WTC11 (cell line): Measurements from ENCODE around the gene LEMD3. TPM values are rescaled to one million over a fixed set of nuclear protein-coding genes. Genes with fewer than 3 reads are reported as not detected.

Experiments used
- ATAC-seq: fragments of 200-7000 bp; cut with Tn5 transposase; 2 replicates; pipeline ENCODE4 v1.10.0; 2021; ENCODE audit warnings: mild to moderate bottlenecking, moderate library complexity
- CTCF ChIA-PET: fragments of 300-600 bp; sonication (Branson Sonifier 250); formaldehyde crosslinking; loops from one replicate; lab custom pipeline; 2021; ENCODE audit warnings: antibody characterized with exemption; lab: Charles Lee
- POLR2A ChIA-PET: fragments of 350-600 bp; sonication (Branson Sonifier 250); formaldehyde crosslinking; loops from one replicate; lab custom pipeline; 2021; ENCODE audit warnings: antibody characterized with exemption; lab: Charles Lee
- DNase-seq: peaks from one replicate; pipeline ENCODE4 v3.0.0; 2021; ENCODE audit warnings: low spot score
- H3K27ac Mint-ChIP-seq: 2 replicates; pipeline ENCODE4 v1.8.0; 2021; ENCODE audit warnings: mixed read lengths
- H3K27me3 Mint-ChIP-seq: 2 replicates; pipeline ENCODE4 v1.8.0; 2021; ENCODE audit warnings: low read depth, mild to moderate bottlenecking, moderate library complexity, mixed read lengths
- H3K36me3 Mint-ChIP-seq: 2 replicates; pipeline ENCODE4 v1.8.0; 2021; ENCODE audit warnings: mixed read lengths
- H3K4me1 Mint-ChIP-seq: 2 replicates; pipeline ENCODE4 v1.8.0; 2022; ENCODE audit warnings: mixed read lengths
- H3K4me3 Mint-ChIP-seq: 2 replicates; pipeline ENCODE4 v1.8.0; 2021; ENCODE audit warnings: mild to moderate bottlenecking, moderate library complexity, mixed read lengths
- H3K9me3 Mint-ChIP-seq: 2 replicates; pipeline ENCODE4 v1.8.0; 2021; ENCODE audit warnings: mixed read lengths
- ATF1 ChIP-seq: sonication (generic); formaldehyde crosslinking; IDR thresholded peaks from 2 replicates; pipeline ENCODE4 v1.8.1; 2023; ENCODE audit warnings: mild to moderate bottlenecking, moderate library complexity, missing genetic modification reagents
- KAT7 ChIP-seq: sonication (generic); formaldehyde crosslinking; IDR thresholded peaks from 2 replicates; pipeline ENCODE4 v1.8.1; 2023; ENCODE audit warnings: missing genetic modification reagents, mild to moderate bottlenecking, borderline replicate concordance
- NFATC4 ChIP-seq: fragments of 250-450 bp; sonication (Bioruptor Pico); IDR thresholded peaks from 2 replicates; pipeline ENCODE4 v1.9.0; 2021; ENCODE audit warnings: mild to moderate bottlenecking
- NR2C2 ChIP-seq: sonication (generic); formaldehyde crosslinking; IDR thresholded peaks from 2 replicates; pipeline ENCODE4 v1.8.0; 2022; ENCODE audit warnings: mild to moderate bottlenecking, missing genetic modification reagents
- OVOL2 ChIP-seq: fragments of 250-450 bp; sonication (Bioruptor Pico); IDR thresholded peaks from 2 replicates; pipeline ENCODE4 v1.9.0; 2021; ENCODE audit warnings: mild to moderate bottlenecking, borderline replicate concordance
- RORB ChIP-seq: fragments of 250-450 bp; sonication (Bioruptor Pico); IDR thresholded peaks from 2 replicates; pipeline ENCODE4 v1.9.0; 2021; ENCODE audit warnings: mild to moderate bottlenecking
- SMAD3 ChIP-seq: sonication (generic); formaldehyde crosslinking; IDR thresholded peaks from 2 replicates; pipeline ENCODE4 v1.8.0; 2022; ENCODE audit warnings: missing genetic modification reagents, mild to moderate bottlenecking, borderline replicate concordance
- SOX15 ChIP-seq: fragments of 250-450 bp; sonication (Bioruptor Pico); IDR thresholded peaks from 2 replicates; pipeline ENCODE4 v1.9.0; 2021; ENCODE audit warnings: mild to moderate bottlenecking
- TEAD4 ChIP-seq: sonication (generic); formaldehyde crosslinking; IDR thresholded peaks from 2 replicates; pipeline ENCODE4 v1.8.0; 2022; ENCODE audit warnings: mild to moderate bottlenecking, missing genetic modification reagents
- ZNF219 ChIP-seq: sonication (generic); formaldehyde crosslinking; IDR thresholded peaks from 2 replicates; pipeline ENCODE4 v1.8.0; 2023; ENCODE audit warnings: missing genetic modification reagents, mild to moderate bottlenecking, borderline replicate concordance
- ZNF232 ChIP-seq: sonication (generic); formaldehyde crosslinking; IDR thresholded peaks from 2 replicates; pipeline ENCODE4 v1.8.0; 2022; ENCODE audit warnings: mild to moderate bottlenecking, missing genetic modification reagents
- total RNA-seq: library from RNA; stranded (reverse); gene quantifications from 3 replicates; pipeline ENCODE4 v1.2.3, GENCODE V29; 2021
- TF ChIP-seq, protein P1 (sequence below): sonication (generic); formaldehyde crosslinking; IDR thresholded peaks from 2 replicates; pipeline ENCODE4 v1.8.1; 2023; ENCODE audit warnings: mild to moderate bottlenecking, missing genetic modification reagents
- TF ChIP-seq, protein P2 (sequence below): sonication (generic); formaldehyde crosslinking; IDR thresholded peaks from 2 replicates; pipeline ENCODE4 v1.8.1; 2023; ENCODE audit warnings: mild to moderate bottlenecking, missing genetic modification reagents, borderline replicate concordance
- TF ChIP-seq, protein P3 (sequence below): sonication (generic); formaldehyde crosslinking; IDR thresholded peaks from 2 replicates; pipeline ENCODE4 v1.8.1; 2023; ENCODE audit warnings: mild to moderate bottlenecking, moderate library complexity, missing genetic modification reagents
- TF ChIP-seq, protein P4 (sequence below): fragments of 250-450 bp; sonication (Bioruptor Pico); IDR thresholded peaks from 2 replicates; pipeline ENCODE4 v1.9.0; 2021; ENCODE audit warnings: mild to moderate bottlenecking
- TF ChIP-seq, protein P5 (sequence below): sonication (generic); formaldehyde crosslinking; conservative IDR thresholded peaks from 2 replicates; pipeline ENCODE4 v1.8.1; 2022; ENCODE audit warnings: mild to moderate bottlenecking, missing genetic modification reagents
- TF ChIP-seq, protein P6 (sequence below): fragments of 250-450 bp; sonication (Bioruptor Pico); IDR thresholded peaks from 2 replicates; pipeline ENCODE4 v2.1.2; 2022; ENCODE audit warnings: mild to moderate bottlenecking, moderate library complexity
- TF ChIP-seq, protein P7 (sequence below): sonication (generic); formaldehyde crosslinking; IDR thresholded peaks from 2 replicates; pipeline ENCODE4 v1.8.0; 2023; ENCODE audit warnings: missing genetic modification reagents
- TF ChIP-seq, protein P8 (sequence below): sonication (generic); formaldehyde crosslinking; IDR thresholded peaks from 2 replicates; pipeline ENCODE4 v1.8.0; 2022; ENCODE audit warnings: mild to moderate bottlenecking, missing genetic modification reagents

Gene LEMD3
- total RNA-seq, 1 experiment from 2014 or later = 31.3 TPM

DNA sequence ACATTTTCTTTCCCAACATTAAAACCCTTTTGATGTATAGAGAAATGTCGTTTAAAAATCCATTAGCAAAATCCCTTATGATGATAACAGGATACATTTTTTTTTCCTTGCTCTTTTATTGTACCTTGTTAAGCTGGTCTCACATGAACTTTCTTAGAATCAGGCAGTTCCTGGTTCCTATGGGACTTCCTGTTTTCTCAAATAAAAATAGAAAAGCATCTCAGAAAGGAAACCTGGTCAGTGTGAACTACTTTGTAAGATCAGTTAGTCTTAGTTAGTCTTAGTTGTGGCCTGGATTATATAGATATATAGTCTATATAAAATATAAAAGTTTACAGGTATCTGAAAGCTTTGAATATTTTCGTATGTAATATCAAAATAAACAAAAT lies 40.3 kb downstream of the LEMD3 start (continued):
- TF ChIP-seq, protein P1, sequence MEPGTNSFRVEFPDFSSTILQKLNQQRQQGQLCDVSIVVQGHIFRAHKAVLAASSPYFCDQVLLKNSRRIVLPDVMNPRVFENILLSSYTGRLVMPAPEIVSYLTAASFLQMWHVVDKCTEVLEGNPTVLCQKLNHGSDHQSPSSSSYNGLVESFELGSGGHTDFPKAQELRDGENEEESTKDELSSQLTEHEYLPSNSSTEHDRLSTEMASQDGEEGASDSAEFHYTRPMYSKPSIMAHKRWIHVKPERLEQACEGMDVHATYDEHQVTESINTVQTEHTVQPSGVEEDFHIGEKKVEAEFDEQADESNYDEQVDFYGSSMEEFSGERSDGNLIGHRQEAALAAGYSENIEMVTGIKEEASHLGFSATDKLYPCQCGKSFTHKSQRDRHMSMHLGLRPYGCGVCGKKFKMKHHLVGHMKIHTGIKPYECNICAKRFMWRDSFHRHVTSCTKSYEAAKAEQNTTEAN (CRISPR knock-in tag) = no peak
- TF ChIP-seq ZNF232 (CRISPR knock-in tag) = no peak

DNA sequence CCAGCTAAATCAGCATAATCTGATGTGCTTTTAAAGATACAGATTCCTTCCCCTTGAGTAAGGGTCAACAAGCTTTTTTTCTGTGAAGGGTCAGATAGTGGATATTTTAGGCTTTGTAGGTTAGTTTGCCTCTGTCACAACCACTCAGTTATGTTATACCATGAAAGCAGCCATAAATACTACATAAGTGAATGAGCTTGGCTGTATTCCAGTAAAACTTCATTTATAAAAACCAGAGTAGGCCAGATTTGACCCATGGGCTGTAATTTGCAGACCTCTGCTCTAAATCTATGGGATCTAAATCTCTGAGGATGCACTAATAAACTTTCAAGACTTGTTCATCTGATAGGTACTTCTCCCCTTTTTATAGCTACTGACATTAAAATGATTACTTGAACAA lies 47.7 kb downstream of the LEMD3 start:
- Mint-ChIP-seq H3K4me1 (0 out of 2 replicates have a peak, but pooled peaks cover 2% of the 10 kb centered on the region), H3K27ac (no peak overlapping the region), H3K36me3 (peaks cover 38% of the 10 kb centered on the region), H3K4me3 (no peak overlapping the region), H3K27me3 (no peaks in the 10 kb centered on the region), H3K9me3 (peaks cover 26% of the 10 kb centered on the region)
- DNase-seq (no peak), ATAC-seq (no peak)
- POLR2A ChIA-PET = no interaction called here
- no peak for TF ChIP-seq NR2C2 (CRISPR knock-in tag)
- TF ChIP-seq, protein P2, sequence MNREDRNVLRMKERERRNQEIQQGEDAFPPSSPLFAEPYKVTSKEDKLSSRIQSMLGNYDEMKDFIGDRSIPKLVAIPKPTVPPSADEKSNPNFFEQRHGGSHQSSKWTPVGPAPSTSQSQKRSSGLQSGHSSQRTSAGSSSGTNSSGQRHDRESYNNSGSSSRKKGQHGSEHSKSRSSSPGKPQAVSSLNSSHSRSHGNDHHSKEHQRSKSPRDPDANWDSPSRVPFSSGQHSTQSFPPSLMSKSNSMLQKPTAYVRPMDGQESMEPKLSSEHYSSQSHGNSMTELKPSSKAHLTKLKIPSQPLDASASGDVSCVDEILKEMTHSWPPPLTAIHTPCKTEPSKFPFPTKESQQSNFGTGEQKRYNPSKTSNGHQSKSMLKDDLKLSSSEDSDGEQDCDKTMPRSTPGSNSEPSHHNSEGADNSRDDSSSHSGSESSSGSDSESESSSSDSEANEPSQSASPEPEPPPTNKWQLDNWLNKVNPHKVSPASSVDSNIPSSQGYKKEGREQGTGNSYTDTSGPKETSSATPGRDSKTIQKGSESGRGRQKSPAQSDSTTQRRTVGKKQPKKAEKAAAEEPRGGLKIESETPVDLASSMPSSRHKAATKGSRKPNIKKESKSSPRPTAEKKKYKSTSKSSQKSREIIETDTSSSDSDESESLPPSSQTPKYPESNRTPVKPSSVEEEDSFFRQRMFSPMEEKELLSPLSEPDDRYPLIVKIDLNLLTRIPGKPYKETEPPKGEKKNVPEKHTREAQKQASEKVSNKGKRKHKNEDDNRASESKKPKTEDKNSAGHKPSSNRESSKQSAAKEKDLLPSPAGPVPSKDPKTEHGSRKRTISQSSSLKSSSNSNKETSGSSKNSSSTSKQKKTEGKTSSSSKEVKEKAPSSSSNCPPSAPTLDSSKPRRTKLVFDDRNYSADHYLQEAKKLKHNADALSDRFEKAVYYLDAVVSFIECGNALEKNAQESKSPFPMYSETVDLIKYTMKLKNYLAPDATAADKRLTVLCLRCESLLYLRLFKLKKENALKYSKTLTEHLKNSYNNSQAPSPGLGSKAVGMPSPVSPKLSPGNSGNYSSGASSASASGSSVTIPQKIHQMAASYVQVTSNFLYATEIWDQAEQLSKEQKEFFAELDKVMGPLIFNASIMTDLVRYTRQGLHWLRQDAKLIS (CRISPR knock-in tag) = no peak
- no peak for TF ChIP-seq TEAD4 (CRISPR knock-in tag)
- TF ChIP-seq, protein P3, sequence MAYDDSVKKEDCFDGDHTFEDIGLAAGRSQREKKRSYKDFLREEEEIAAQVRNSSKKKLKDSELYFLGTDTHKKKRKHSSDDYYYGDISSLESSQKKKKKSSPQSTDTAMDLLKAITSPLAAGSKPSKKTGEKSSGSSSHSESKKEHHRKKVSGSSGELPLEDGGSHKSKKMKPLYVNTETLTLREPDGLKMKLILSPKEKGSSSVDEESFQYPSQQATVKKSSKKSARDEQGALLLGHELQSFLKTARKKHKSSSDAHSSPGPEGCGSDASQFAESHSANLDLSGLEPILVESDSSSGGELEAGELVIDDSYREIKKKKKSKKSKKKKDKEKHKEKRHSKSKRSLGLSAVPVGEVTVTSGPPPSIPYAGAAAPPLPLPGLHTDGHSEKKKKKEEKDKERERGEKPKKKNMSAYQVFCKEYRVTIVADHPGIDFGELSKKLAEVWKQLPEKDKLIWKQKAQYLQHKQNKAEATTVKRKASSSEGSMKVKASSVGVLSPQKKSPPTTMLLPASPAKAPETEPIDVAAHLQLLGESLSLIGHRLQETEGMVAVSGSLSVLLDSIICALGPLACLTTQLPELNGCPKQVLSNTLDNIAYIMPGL (CRISPR knock-in tag) = no peak
- TF ChIP-seq, protein P4, sequence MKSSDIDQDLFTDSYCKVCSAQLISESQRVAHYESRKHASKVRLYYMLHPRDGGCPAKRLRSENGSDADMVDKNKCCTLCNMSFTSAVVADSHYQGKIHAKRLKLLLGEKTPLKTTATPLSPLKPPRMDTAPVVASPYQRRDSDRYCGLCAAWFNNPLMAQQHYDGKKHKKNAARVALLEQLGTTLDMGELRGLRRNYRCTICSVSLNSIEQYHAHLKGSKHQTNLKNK = no peak
- no peak for TF ChIP-seq SOX15
- no peak for TF ChIP-seq ZNF219 (CRISPR knock-in tag)
- TF ChIP-seq, protein P5, sequence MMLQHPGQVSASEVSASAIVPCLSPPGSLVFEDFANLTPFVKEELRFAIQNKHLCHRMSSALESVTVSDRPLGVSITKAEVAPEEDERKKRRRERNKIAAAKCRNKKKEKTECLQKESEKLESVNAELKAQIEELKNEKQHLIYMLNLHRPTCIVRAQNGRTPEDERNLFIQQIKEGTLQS (CRISPR knock-in tag) = no peak
- TF ChIP-seq RORB (CRISPR knock-in tag) = no peak
- no peak for TF ChIP-seq SMAD3 (CRISPR knock-in tag)
- TF ChIP-seq, protein P6, sequence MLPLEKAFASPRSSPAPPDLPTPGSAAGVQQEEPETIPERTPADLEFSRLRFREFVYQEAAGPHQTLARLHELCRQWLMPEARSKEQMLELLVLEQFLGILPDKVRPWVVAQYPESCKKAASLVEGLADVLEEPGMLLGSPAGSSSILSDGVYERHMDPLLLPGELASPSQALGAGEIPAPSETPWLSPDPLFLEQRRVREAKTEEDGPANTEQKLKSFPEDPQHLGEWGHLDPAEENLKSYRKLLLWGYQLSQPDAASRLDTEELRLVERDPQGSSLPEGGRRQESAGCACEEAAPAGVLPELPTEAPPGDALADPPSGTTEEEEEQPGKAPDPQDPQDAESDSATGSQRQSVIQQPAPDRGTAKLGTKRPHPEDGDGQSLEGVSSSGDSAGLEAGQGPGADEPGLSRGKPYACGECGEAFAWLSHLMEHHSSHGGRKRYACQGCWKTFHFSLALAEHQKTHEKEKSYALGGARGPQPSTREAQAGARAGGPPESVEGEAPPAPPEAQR = no peak
- no peak for TF ChIP-seq KAT7 (CRISPR knock-in tag)
- no peak for TF ChIP-seq OVOL2 (CRISPR knock-in tag)
- no peak for TF ChIP-seq ZNF232 (CRISPR knock-in tag)
- CTCF ChIA-PET = no interaction called here

DNA sequence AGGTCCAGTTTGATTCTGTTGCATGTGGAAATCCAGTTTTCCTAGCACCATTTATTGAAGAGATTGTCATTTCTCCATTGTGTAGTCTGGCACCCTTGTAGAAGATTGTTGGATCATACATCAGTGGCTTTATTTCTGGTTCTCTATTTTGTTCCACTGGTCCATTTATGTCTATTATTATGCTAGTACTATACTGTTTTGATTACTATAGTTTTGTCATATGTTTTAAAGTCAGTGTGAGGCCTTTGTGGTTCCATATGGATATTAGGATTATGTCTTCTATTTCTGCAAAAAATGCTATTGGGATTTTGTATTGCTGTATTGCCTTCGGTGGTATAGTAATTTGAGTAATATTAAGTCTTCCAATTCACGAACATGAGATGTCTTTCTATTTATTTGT lies 51.4 kb downstream of the LEMD3 start:
- ChIA-PET POLR2A (no interaction called here), CTCF (interaction anchor here (1.4 kb wide), 1 partner anchor 11 kb away, joined by 3 read pairs; no protein-coding TSS in a partner anchor)
- no peak overlapping the region for H3K27ac Mint-ChIP-seq
- peaks cover 51% of the 10 kb centered on the region for H3K9me3 Mint-ChIP-seq
- no peaks in the 10 kb centered on the region for H3K27me3 Mint-ChIP-seq
- ATAC-seq (no peak), DNase-seq (no peak)
- H3K36me3 Mint-ChIP-seq = peaks cover 70% of the 10 kb centered on the region
- H3K4me3 Mint-ChIP-seq = no peak overlapping the region
- H3K4me1 Mint-ChIP-seq = no peaks in the 10 kb centered on the region
- TF ChIP-seq ATF1 (CRISPR knock-in tag) = no peak
- TF ChIP-seq SMAD3 (CRISPR knock-in tag) = no peak
- TF ChIP-seq, protein P7, sequence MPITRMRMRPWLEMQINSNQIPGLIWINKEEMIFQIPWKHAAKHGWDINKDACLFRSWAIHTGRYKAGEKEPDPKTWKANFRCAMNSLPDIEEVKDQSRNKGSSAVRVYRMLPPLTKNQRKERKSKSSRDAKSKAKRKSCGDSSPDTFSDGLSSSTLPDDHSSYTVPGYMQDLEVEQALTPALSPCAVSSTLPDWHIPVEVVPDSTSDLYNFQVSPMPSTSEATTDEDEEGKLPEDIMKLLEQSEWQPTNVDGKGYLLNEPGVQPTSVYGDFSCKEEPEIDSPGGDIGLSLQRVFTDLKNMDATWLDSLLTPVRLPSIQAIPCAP = no peak
- TF ChIP-seq, protein P3 (CRISPR knock-in tag) = no peak
- no peak for TF ChIP-seq NFATC4 (CRISPR knock-in tag)
- TF ChIP-seq, protein P8, sequence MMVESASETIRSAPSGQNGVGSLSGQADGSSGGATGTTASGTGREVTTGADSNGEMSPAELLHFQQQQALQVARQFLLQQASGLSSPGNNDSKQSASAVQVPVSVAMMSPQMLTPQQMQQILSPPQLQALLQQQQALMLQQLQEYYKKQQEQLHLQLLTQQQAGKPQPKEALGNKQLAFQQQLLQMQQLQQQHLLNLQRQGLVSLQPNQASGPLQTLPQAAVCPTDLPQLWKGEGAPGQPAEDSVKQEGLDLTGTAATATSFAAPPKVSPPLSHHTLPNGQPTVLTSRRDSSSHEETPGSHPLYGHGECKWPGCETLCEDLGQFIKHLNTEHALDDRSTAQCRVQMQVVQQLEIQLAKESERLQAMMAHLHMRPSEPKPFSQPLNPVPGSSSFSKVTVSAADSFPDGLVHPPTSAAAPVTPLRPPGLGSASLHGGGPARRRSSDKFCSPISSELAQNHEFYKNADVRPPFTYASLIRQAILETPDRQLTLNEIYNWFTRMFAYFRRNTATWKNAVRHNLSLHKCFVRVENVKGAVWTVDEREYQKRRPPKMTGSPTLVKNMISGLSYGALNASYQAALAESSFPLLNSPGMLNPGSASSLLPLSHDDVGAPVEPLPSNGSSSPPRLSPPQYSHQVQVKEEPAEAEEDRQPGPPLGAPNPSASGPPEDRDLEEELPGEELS (CRISPR knock-in tag) = no peak
